Transverse colon (tissue), 4 donors: ENCODE measurements around the gene GINS3. TPM values are rescaled to one million over a fixed set of nuclear protein-coding genes. Genes with fewer than 3 reads are reported as not detected.
"Not testable (repeated sequence)": the region's sequence is repeated elsewhere in the genome, so short reads cannot be mapped to it uniquely, and the experiment has no call there.

Experiments
- DNase-seq: peaks from one replicate; pipeline ENCODE4 v3.0.0-alpha.2; 2019
- H3K27ac ChIP-seq, 4 donors: fragments of 200-600 bp; sonication (generic); 2 replicates each; pipeline ENCODE4 v1.5.1; 2016 to 2018; ENCODE audit warnings: inconsistent platforms in 4 of 4
- H3K27me3 ChIP-seq: fragments of 200-600 bp; sonication (generic); 2 replicates; pipeline ENCODE4 v1.5.1; 2017; ENCODE audit warnings: inconsistent platforms
- H3K36me3 ChIP-seq, 4 donors: fragments of 200-600 bp; sonication (generic); 2 replicates each; pipeline ENCODE4 v1.5.1; 2017 to 2019; ENCODE audit warnings: inconsistent platforms in 4 of 4
- H3K4me1 ChIP-seq, 4 donors: fragments of 200-600 bp; sonication (generic); 2 replicates each; pipeline ENCODE4 v1.5.1; 2017 to 2020; ENCODE audit warnings: inconsistent platforms in 4 of 4
- H3K4me3 ChIP-seq, 4 donors: fragments of 200-600 bp; sonication (generic); 1 replicate in 1 of 4; 2 replicates in 3 of 4; pipeline versions ENCODE4 v1.5.1 to v1.6.1; 2017 to 2019; ENCODE audit warnings: inconsistent platforms in 4 of 4
- H3K9me3 ChIP-seq, 2 donors: fragments of 200-600 bp; sonication (generic); 2 replicates each; pipeline ENCODE4 v1.5.1; 2017 to 2019; ENCODE audit warnings: inconsistent platforms in 2 of 2
- CTCF ChIP-seq, 5 experiments: fragments of 200-600 bp in 3 of 5; fragments of 450-650 bp in 2 of 5; sonication (generic) in 3 of 5; IDR thresholded peaks; 1 replicate in 2 of 5; 2 replicates in 3 of 5; pipeline ENCODE4 v1.5.1; 2016 to 2017; ENCODE audit warnings: antibody characterized with exemption in 5 of 5, inconsistent platforms in 3 of 5, mild to moderate bottlenecking in 2 of 5, moderate library complexity in 1 of 5
- EP300 ChIP-seq: sonication (generic); formaldehyde crosslinking; IDR thresholded peaks from one replicate; pipeline ENCODE4 v1.6.1; 2017; ENCODE audit warnings: antibody characterized with exemption, low read depth
- POLR2A ChIP-seq: fragments of 450-650 bp; IDR thresholded peaks from one replicate; pipeline ENCODE4 v1.6.1; 2016; ENCODE audit warnings: antibody characterized with exemption, mild to moderate bottlenecking, moderate library complexity
- POLR2AphosphoS5 ChIP-seq, 3 donors: sonication (generic); formaldehyde crosslinking; IDR thresholded peaks; one replicate each; pipeline ENCODE4 v1.6.1; 2016; ENCODE audit warnings: antibody characterized with exemption in 3 of 3
- WGBS, 2 donors: methylation state at CpG; one replicate each; pipeline ENCODE4 v1.1.5; 2018; ENCODE audit warnings: low coverage in 1 of 2; 5-methylcytosine and 5-hydroxymethylcytosine counted together
- in situ Hi-C, 4 donors: fragments of 200-750 bp; cut with MboI; loops; one replicate each; pipeline versions ENCODE4 v1.15.0 to v1.15.1; 2017; ENCODE audit warnings: low sequenced_read_pairs in 3 of 4, low pct_ligation_motif_present in 1 of 4, low pct_unique_long_range_greater_than_20kb in 1 of 4
- intact Hi-C: fragments of 100-400 bp; cut with DNase I; formaldehyde crosslinking; loops from one replicate; pipeline ENCODE4 v1.15.1; 2023; ENCODE audit warnings: low total_unique reads
- total RNA-seq, 4 donors: library from RNA; depleted of rRNA; stranded (reverse); fragments of >200 nt; gene quantifications; one replicate each; pipeline ENCODE4 v1.1.0, GENCODE V29; 2016

GINS3 gene
- total RNA-seq, 4 donors from 2014 or later = 1.6 to 3.3 TPM; not detected in 2

- H3K27ac ChIP-seq = no peak overlapping the region
- no peak overlapping the region for H3K4me3 ChIP-seq
- H3K9me3 ChIP-seq = no peaks in the 10 kb centered on the region
- intact Hi-C loops (no loop called here), in situ Hi-C loops (no loop called here)
- no peaks in the 10 kb centered on the region for H3K36me3 ChIP-seq
- 92 to 100% methylated on average over 5 to 7 of the region's 7 CpGs for WGBS, 2 donors
- no peaks in the 10 kb centered on the region for H3K4me1 ChIP-seq
- no peaks in the 10 kb centered on the region for H3K27me3 ChIP-seq
- DNase-seq = no peak
- TF ChIP-seq EP300 (no peak), CTCF (IDR thresholded peaks at IDR 0.05) (no peak), POLR2A (no peak), POLR2AphosphoS5 (IDR thresholded peaks at IDR 0.05) (no peak)
Observed at GRCh38 chr16:58402796-58403195, 10.5 kb downstream of the GINS3 start.

- H3K27me3 ChIP-seq = no peaks in the 10 kb centered on the region
- no peaks in the 10 kb centered on the region for H3K4me1 ChIP-seq
- no peak for DNase-seq
- in situ Hi-C loops = no loop called here
- H3K27ac ChIP-seq = no peak overlapping the region
- no peak overlapping the region for H3K4me3 ChIP-seq
- no peaks in the 10 kb centered on the region for H3K36me3 ChIP-seq
- intact Hi-C loops = no loop called here
- no peak for TF ChIP-seq EP300
- no peak for TF ChIP-seq POLR2AphosphoS5 (IDR thresholded peaks at IDR 0.05)
- H3K9me3 ChIP-seq = no peaks in the 10 kb centered on the region
- 71 to 76% methylated on average over 6 of the region's 6 CpGs for WGBS, 2 donors
Observed at GRCh38 chr16:58409316-58409973, 17.2 kb downstream of the GINS3 start.

GRCh38 chr16:58411336-58411735, 19.1 kb downstream of the GINS3 start:
- no peaks in the 10 kb centered on the region for H3K36me3 ChIP-seq
- no peak overlapping the region for H3K4me3 ChIP-seq
- in situ Hi-C loops (no loop called here), intact Hi-C loops (no loop called here)
- WGBS, 2 donors = 90 to 100% methylated on average over 1 to 2 of the region's 2 CpGs
- H3K27me3 ChIP-seq = no peaks in the 10 kb centered on the region
- H3K4me1 ChIP-seq = no peaks in the 10 kb centered on the region
- no peak for TF ChIP-seq CTCF (IDR thresholded peaks at IDR 0.05)
- TF ChIP-seq POLR2AphosphoS5 (IDR thresholded peaks at IDR 0.05) = no peak
- no peak for TF ChIP-seq EP300
- no peak for TF ChIP-seq POLR2A
- H3K27ac ChIP-seq = no peak overlapping the region
- no peaks in the 10 kb centered on the region for H3K9me3 ChIP-seq
- no peak for DNase-seq

- H3K27ac ChIP-seq = no peak overlapping the region
- in situ Hi-C loops = no loop called here
- no peak for DNase-seq
- no peak for TF ChIP-seq CTCF (IDR thresholded peaks at IDR 0.05)
- no peak for TF ChIP-seq POLR2A
- no peak for TF ChIP-seq EP300
- no peak for TF ChIP-seq POLR2AphosphoS5 (IDR thresholded peaks at IDR 0.05)
- H3K4me3 ChIP-seq = no peak overlapping the region
- 88 to 91% methylated on average over 7 of the region's 7 CpGs for WGBS, 2 donors
- H3K36me3 ChIP-seq = no peaks in the 10 kb centered on the region
- H3K27me3 ChIP-seq = no peaks in the 10 kb centered on the region
- no peaks in the 10 kb centered on the region for H3K9me3 ChIP-seq
- intact Hi-C loops = no loop called here
- no peaks in the 10 kb centered on the region for H3K4me1 ChIP-seq
Observed at GRCh38 chr16:58411736-58412614, 19.7 kb downstream of the GINS3 start.

GRCh38 chr16:58412615-58412970, 20.3 kb downstream of the GINS3 start:
- DNase-seq = not testable (repeated sequence)

More at GRCh38 chr16:58412615-58412970, 20.3 kb downstream of the GINS3 start:
- H3K9me3 ChIP-seq, H3K27me3 ChIP-seq, H3K4me1 ChIP-seq, H3K27ac ChIP-seq, in situ Hi-C loops, H3K36me3 ChIP-seq, H3K4me3 ChIP-seq, intact Hi-C loops: not testable (repeated sequence)
- WGBS, 2 donors = 83 to 93% methylated on average over 5 of the region's 5 CpGs
